ENCODE data around the gene TFB2M.

GRCh38 chr1:246587606-246588005 lies 21.5 kb upstream of the TFB2M start:
- TF ChIP-seq CTCF (IDR thresholded peaks at IDR 0.05; ENCODE audit: low read depth, low read length) (no peak), POLR2A (IDR thresholded peaks at IDR 0.05; ENCODE audit: extremely low read depth, insufficient read length) (no peak), MYC (IDR thresholded peaks at IDR 0.05; ENCODE audit: low read depth, low read length) (no peak)
